Ureter (tissue), 1 donor: Measurements from ENCODE around the gene MICAL2. TPM values are rescaled to one million over a fixed set of nuclear protein-coding genes. Genes with fewer than 3 reads are reported as not detected.

ENCODE experiments used
- DNase-seq: peaks from one replicate; pipeline ENCODE4 v3.0.0-alpha.2; 2020; ENCODE audit warnings: low spot score
- total RNA-seq: library from RNA; stranded (reverse); gene quantifications from one replicate; pipeline ENCODE4 v1.2.4, GENCODE V29; 2023
- donor health status: DM: yes; HTN: yes; CAD: no.

MICAL2 gene
- total RNA-seq, 1 donor from 2014 or later, result 215 TPM

DNA sequence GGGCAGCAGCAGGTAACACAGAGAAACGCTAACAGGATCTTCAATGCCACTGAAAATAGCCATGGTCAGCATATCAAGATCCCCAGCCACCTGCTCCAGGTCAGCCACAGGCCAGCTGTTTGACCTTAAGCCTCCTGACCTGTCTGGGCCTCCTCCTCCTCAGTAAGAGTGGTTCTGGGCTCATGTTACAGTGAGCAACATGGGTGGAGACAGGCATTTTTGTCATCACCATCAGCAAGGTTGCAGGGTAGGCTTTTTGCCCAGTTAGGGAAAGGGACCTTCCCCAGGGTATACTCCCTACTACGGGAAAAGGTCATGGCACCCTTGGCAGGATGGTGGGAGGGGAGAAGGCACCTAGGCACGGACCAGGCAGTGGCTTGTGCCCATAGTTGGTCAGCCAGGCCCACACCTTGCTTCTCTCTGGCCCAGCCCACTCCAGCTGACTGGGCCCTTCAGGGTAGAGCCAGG, 135.2 kb downstream of the MICAL2 start:
- no peak for DNase-seq

DNA sequence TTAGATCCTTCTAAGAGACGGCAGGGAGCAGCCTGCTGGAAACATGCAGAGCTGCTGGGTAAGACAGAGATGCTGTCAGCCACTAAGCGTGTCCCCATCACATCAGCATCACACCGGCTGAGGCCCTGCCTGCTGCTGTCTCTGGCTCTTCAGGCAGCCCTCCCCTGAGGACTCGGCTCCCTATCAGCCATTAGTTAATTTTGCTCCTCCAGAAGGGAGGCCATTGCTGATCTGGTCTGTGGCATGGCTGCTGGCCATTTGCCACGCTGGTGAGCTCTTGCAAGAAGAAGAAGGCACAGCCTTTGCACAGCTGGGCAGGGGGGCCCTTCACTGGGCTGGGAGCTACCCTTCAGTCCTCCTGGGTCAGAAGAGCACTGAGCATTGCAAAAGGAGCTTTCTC, 135.8 kb downstream of the MICAL2 start:
- DNase-seq, result no peak

DNA sequence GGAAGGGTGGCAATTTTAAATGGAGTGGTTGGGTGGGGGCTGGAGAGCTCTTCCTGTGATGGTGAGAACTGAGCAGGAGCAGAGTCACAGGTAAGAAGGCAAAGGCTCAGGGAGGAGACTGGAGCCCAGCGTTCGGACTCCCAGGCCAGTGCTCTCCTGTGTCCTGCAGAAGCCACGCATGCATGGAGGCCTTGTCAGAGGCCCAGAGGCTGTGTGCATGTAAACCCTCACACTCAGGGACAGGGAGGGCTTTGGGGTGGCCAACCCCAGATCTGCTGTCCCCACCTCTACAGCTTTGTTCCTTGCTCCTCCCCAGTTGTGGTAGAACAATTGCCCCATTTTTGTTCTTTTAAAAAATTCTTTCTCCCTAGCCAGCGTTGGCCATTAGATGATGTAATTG, 136.6 kb downstream of the MICAL2 start:
- DNase-seq, result no peak

DNA sequence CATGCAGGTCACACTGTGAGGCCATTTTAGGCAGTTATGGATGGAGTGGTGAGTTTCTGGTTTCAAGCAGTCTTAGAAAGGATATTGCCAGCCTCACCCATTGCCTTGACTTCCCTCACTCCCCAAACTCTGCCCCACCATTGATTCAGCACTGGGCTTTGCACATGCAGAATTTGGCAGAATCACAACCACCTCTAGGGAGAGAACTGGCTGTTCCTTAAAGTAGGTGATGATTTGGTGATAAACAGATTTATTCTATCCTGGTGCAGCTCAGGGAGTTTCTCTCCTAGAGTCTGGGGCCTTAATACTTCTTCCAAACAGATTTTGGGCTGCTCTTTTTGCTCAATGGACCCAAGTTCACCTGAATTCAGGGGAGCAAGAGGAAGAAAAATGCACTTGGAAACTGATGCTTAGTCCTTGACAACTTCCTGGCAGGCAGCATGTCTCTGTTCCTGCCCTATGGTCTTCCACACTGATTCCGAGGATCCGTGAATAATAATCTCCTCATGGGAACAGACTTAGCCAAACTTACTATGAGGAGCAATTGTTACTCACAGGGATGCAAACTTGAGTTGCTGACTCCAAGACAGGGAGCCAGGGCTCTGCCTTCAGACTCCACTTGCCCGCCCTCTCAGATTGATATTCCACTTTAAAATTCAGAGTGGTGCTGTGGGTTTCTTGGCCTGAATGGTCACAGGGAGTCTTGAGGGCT, 137.3 kb downstream of the MICAL2 start:
- no peak for DNase-seq

DNA sequence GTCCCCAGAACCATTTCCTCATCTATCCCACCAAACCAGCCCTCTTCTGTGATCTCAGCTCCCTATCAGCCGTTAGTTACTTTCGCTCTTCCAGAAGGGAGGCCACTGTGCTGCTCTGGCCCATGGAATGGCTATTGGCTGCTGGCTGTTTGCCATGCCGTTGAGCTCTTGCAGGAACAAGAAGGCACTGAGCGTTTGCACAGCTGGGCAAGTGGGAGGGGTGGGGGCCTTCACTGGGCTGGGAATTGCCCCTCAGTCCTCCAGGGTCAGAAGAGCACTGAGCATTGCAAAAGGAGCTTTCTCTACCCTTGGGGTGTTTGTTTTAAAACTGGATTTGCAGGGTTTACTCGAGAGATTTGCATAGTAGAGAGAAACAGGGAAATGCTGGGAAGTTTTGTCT, 137.9 kb downstream of the MICAL2 start:
- peak; percentile 86 for DNase-seq

DNA sequence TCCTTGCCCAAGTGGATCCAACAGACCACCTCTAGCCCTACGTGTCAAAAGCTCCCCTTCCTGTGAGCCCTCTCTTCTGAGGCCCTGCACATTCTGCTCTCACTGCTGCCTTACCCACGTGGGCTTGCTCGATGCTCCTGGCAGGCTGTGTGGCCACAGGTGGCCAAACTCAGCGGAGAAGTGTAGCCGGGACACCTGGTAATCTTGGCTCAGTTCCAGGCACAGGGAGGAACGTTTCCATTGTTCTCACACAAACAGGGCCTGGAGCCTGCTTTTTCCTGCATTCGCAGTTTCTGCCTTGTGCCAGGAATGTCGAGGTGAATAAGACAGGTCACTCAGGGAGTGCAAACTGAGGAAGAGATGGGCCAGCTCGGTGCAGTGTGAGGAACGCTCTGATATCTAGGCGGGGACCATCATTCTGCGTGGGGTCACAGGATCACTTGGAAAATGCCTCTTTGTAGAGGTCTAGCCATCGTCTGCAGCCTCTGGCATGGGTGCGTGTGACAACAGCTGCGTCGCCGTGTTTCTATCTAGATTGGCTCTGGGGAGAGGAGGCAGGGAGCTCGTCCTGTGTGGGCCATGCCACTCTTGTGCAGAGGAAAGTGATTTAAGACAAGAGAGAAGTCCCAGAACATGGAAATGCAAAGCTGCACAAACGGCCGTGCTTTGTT, 139.3 kb downstream of the MICAL2 start:
- DNase-seq, result no peak

DNA sequence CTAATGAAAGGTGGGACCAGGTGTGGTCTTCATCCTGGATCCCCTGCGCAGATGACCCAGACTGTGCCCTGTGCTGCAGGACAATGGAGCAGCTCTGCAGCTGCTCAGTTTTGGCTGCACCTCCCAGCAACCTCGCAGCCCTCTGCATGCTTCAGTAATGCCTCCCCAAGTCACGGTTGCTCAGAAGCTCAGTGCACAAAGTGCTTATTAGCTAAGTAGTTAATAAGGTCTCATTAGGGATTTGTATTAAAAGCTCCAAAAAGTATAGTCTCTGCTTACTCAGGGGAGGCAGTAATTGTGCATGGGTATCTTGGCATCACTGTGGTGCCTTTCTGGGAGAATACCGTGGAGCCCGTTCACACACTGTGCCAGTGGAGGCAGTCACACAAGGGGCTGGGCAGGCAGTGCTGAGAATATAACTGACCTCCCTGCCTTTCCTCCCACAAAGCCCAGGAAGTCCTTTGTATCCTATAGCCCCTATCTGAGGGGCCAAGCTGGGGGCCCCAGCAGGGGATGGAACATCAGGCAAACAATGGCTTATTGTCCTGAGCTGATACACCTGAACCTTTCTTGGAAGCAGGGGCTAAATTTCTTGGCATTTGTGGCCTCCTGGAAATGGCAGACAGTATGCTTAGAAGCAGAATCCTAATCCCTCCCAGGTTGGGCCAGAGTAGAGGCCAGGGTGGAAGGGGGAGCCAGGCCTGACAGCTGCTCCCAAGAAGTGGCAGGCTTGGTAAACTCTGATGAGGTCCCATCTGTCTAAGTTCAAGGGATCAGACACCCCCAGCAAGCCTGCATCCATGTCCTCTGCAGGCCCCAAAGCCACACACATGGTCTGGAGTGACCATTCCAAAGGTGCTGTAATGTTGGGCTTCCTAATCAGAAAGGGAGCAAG, 141.5 kb downstream of the MICAL2 start:
- DNase-seq, result no peak

DNA sequence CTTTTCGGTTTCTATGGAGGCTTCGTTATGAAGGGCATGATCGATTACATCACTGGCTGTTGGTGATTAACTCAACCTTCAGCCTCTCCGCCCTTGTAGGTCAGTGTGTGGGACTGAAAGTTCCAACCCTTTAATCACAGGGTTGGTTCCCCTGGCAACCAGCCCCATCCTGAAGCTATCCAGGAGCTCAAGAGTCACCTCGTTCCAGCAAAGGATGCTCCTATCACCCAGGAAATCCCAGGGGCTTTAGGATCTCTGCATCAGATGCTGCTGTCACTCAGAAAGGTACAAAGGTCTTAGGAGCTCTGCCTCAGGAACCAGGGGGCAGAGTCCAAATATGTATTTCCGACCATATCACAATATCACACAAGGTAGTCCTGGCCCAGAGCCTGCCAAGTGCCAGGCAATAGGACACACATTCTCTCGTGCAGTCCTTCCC, 143.5 kb downstream of the MICAL2 start:
- no peak for DNase-seq

DNA sequence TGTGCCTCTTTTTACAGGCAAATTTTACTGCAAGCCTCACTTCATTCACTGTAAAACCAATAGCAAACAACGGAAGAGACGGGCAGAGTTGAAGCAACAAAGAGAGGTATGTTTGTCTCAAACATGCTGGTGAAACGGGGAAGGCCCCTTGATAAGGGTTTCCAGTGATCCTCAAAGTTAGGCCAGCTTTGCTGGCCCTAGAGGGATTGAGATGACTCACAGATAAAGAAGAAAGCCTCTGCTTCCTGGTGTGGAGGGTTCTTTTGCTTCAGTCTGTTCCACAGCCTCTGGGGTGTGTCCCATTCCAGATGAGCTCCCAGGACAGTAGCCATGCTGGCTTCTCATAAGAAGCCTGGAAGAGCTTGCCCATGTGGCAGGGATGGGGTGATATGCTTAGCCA, 148.1 kb downstream of the MICAL2 start:
- DNase-seq, result no peak

DNA sequence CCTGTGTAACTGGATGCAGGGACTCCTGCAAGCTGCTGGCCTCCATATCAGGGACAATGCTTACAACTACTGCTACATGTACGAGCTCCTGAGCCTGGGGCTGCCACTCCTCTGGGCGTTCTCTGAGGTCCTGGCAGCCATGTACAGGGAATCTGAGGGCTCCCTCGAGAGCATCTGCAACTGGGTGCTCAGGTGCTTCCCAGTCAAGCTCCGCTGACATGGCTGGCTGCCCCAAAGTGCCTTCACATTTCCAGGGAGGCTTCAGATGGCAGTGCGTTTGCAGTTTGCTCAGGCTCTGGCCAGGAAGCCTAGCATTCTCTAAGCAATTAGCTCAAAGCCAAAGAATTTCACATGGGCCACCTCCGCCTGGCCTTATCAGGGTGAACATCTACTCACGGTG, 149.6 kb downstream of the MICAL2 start:
- DNase-seq, result no peak

DNA sequence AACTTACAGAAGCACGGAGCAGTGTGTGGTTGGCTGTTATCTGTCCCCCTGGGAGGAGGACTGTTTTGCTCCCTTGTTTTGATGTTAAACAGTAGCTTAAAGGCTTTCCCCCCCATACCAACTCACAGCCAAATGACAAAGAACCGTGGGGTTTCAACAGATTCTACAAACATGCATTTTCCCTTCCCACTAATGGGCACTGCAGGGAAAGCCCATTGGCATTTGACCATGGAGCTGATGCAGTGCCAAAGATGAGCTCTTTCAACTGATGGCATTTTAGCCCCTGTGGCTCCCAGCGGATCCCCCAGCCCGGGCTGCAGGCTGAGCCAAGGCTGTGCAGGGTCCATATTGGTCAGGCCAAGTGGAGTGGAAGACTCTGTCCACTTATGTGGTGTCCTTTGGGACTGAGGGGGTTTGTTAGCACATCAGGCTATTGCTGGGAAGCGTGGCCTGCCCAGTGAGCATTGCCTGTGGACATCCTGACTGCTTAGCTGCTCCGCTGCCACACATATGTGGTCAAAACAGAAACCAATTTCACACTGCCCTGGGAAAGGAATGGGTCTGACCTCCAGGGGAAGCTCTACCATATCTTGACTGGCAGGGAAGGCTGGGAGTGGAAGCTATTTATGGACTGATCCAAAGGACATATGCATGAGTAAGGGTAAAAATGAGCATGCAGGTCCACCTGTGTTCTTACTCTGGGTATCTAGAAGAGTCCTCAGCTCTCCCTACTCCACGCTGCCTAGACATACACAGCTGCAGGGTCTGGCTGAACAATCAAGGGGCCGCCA, 150.5 kb downstream of the MICAL2 start:
- DNase-seq, result no peak

DNA sequence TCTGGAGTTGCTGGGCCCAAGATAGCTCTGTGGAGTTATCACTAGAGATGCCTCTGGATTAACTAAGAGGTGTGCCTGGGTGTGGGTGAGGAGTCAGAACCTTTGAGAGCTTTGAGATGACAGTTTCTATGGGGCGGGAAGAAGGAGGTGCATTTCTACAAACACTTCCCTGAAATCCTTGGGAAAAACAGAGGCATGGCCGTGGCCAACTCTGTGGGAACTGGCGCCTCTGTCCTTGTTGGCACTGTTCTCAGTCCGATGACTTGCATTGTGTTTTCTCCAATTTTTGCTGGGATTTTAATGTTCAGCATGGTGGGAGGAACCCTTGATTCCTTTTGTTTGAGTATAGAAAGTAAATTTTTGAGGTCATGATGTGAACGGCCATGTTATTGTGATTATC, 151.2 kb downstream of the MICAL2 start:
- DNase-seq, result no peak

DNA sequence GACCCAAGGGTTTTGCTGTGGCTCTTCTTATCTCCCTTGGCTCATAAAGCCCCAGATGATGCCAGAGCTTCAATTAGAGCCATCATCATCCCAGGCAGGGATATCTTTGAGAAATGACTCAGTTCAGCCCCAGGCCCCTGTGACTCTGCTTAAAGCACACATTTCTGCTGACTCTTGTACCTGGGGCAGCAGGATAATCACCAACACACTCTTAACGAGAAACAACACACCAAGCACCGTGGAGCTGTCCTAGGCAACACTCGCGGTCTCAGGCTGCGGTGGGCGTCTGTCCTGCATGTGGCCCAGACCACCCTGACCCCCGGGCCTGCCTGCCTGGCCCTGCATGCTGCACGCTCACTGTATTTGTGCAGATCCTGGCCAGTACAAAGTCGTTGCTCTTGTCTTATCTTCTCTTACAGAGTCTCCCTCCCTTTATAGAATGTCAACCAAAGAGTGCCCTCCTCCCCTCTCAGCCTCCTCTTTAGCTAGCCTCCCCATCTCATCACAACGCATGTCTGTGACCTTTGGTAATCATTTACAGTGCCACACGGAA, 152.8 kb downstream of the MICAL2 start:
- DNase-seq, result no peak

DNA sequence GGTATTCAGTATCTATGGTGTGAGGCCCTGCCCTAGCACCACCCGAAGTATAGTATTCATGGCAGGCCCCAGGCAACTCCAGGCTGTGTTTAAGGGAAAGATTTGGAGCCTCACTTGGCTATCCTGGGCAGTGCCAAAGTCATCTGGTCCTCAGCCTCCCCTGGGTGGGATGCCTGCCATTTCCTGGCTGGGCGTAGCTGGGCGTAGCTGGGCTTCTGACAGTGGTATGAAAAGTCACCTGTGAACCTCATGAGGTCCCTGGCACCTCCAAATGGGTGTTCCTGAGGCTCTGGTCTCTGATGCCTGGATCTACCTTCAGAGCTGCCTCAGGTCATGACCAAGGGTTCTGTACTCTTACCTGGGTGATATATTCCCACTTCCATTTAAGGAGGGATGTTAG, 154.0 kb downstream of the MICAL2 start:
- no peak for DNase-seq

DNA sequence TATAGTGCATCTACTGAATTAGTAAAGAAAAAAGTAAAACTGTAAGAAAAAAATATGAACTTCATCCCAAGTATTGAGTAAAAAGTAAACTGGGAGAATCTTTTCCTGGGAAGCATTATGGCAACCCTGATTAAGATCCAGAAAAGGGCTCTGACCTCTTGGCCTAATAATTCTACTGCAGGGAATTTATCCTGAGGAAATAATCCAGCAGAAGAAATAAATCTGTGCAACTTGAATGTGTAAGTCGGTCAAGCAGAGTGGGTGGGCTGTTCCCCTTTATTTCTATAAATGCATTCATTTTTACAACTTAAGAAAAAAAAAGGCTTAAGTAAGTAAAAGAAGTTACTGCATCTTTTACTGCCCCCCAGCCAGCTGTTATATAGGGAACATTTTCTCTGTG, 155.7 kb downstream of the MICAL2 start:
- DNase-seq, result no peak

DNA sequence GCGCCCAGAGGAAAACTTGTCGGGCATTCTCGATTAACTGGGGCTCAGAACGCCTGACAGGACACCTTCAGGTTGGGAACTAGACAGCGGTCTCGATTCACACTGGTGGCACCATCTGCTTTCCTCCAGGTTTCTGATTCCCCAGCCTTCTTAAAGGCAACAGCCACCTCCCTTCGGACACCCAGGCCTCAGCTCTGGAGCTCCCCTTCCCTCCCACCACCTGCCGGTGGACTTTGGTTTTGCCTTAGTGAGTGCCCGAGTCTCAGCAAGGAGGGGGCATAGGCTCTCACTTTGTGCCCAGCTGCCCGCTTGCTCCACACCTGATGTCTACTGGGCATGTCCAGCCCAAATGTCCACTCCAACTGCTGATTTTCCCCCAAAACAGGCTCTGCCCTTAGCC, 156.6 kb downstream of the MICAL2 start:
- no peak for DNase-seq

DNA sequence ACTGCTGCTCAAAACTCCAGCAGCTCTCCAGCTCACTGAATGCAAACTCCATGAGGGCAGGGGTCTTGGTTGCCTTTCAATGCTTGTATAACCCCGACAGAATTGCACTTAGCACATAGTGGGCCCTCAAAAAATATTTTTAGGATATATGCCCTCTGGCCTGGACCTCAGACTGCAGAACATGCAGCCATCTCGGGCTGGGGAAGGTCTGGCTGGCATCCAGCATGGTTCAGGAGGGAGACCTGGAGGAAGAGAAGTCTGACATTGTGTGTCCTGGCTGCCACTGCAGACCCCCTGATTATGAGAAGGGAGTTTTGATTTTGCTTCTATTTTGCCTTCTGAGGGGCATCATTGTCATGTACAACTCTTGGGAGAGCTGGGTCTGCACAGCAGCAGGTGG, 157.5 kb downstream of the MICAL2 start:
- no peak for DNase-seq

DNA sequence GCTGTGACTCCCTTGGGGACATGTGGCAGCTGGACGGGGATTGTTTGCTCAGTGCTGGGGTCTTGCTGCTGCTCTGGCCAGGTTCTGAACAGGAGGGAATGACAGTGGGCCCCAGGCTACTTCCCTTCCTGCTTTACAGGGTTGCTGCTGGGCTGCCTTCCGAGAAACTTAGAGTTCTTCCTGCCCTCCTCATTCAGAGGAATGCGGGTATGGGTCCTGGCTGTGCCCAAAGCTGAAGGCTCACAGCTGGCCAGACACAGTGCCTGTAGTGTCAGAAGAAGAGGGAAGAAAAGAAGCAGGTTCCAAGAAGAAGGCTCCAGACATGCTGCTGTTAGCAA, 158.7 kb downstream of the MICAL2 start:
- DNase-seq, result peak; percentile 85

DNA sequence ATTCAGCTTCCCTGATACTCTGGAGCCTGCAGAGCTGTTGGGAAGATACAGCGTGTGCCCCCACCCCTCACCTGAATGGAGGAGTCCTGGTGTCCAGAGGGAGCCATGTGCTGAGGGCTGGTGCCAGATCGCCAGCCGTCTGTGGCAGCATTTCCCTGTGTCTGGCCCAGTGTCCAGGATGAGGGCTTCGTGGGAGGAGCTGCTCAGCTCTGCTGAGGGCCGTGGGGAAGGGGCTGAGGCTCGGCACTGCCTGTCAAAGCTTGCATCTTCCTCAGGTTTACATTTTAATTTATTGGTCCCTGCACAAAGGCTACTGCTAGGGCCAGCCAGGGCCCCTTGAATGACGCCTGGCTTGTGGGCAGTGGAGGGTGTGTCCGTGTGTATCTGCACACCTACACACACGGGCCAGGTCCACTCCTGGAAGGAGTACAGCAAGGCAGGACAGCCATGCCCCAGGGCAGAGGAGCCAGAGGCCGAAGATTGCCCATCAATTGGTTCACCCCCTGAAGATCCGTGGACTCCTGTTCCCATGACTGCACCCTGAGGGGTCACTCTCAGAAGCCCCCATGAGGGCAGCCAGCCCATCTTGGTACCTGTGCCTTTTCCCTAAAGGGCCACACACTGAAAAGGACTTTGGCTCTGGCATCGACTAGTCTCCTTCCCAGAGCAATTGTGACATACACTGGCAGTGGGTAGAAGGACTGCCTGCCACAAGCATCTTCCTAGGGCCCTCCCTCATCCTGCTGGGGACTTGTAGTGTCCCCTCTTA, 159.2 kb downstream of the MICAL2 start:
- DNase-seq, result no peak

DNA sequence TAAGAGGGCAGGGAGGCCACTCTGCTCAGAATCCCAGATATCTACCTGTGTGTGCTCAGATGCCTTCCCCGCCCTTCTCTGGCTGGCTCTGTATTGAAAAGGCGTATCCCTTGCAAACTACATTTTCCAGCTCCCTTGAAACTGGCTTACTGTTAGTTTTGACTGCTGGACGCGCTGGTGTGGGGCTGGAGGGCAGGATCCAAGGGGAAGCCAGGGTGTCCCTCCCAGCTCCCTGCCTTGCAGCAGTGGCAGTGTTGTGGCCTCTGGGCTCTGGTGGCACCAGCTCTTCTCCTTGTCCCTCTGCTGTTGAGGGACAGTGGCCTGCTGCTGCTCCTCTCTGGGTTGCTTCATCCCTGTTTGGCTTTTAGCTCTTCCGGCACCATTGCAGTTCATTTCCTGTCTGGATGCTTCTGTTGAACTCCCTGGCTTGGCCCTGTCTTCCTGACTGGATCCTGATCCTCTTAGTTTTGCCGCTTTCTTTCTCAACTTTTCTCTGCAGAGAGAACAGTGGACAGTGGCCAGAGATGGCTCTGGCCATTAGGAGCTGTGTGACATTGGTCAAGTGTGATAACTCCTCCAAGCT, 159.9 kb downstream of the MICAL2 start:
- DNase-seq, result no peak
